PC-3 (cell line): Measurements from ENCODE around the gene SLC8A1. TPM values are rescaled to one million over a fixed set of nuclear protein-coding genes. Genes with fewer than 3 reads are reported as not detected.
A peak's percentile ranks its signal among the peaks of the same experiment; 100 is the strongest.

ENCODE experiments used
- ATAC-seq: fragments of 200-7000 bp; cut with Tn5 transposase; 2 replicates; pipeline ENCODE4 v1.9.1; 2020; ENCODE audit warnings: mild to moderate bottlenecking, moderate library complexity
- BruUV-seq: library from RNA; stranded (reverse); fragments of 400-500 nt; replicated peaks from 2 replicates; lab custom pipeline; 2021; lab: Mats Ljungman, UMichigan
- CTCF ChIA-PET: fragments of 300-600 bp; sonication (Branson Sonifier 250); formaldehyde crosslinking; loops from one replicate; lab custom pipeline; 2022; ENCODE audit warnings: antibody characterized with exemption; lab: Charles Lee
- POLR2A ChIA-PET: fragments of 300-600 bp; sonication (Branson Sonifier 250); formaldehyde crosslinking; loops from one replicate; lab custom pipeline; 2022; ENCODE audit warnings: antibody characterized with exemption; ENCODE audit not compliant: unreplicated experiment; lab: Charles Lee
- DNase-seq: peaks from one replicate; pipeline ENCODE4 v3.0.0-alpha.2; 2015
- H2AFZ ChIP-seq: fragments of 300-600 bp; sonication (generic); 2 replicates; pipeline ENCODE4 v1.6.0; 2016; ENCODE audit warnings: antibody characterized with exemption, low read length
- H3F3A ChIP-seq: fragments of 300-600 bp; sonication (generic); one replicate; pipeline ENCODE4 v1.6.0; 2017; ENCODE audit warnings: antibody characterized with exemption, low read length, control low read depth, mild to moderate bottlenecking; ENCODE audit not compliant: unreplicated experiment
- H3K27ac ChIP-seq: fragments of 300-600 bp; sonication (generic); 2 replicates; pipeline ENCODE4 v1.5.1; 2016; ENCODE audit warnings: mild to moderate bottlenecking, low read length
- H3K27me3 ChIP-seq: fragments of 300-600 bp; sonication (generic); 2 replicates; pipeline ENCODE4 v1.6.1; 2016; ENCODE audit warnings: low read length, mixed read lengths
- H3K36me3 ChIP-seq: fragments of 300-600 bp; sonication (generic); 2 replicates; pipeline ENCODE4 v1.6.1; 2016; ENCODE audit warnings: low read depth, mixed run types, low read length, mixed read lengths
- H3K4me1 ChIP-seq: fragments of 300-600 bp; sonication (generic); 2 replicates; pipeline ENCODE4 v1.5.1; 2016; ENCODE audit warnings: low read length; ENCODE audit not compliant: insufficient read depth
- H3K4me2 ChIP-seq: fragments of 300-600 bp; sonication (generic); 2 replicates; pipeline ENCODE4 v1.6.0; 2016; ENCODE audit warnings: low read length
- H3K4me3 ChIP-seq: fragments of 300-600 bp; sonication (generic); 2 replicates; pipeline ENCODE4 v1.5.1; 2016; ENCODE audit warnings: mild to moderate bottlenecking, low read length, mixed read lengths
- H3K79me2 ChIP-seq: fragments of 300-600 bp; sonication (generic); 2 replicates; pipeline ENCODE4 v1.6.1; 2017; ENCODE audit warnings: low read length, mixed read lengths
- H3K9ac ChIP-seq: fragments of 300-600 bp; sonication (generic); 2 replicates; pipeline ENCODE4 v1.6.0; 2016; ENCODE audit warnings: mild to moderate bottlenecking, low read length
- H3K9me2 ChIP-seq: fragments of 300-600 bp; sonication (generic); replicated peaks from 2 replicates; pipeline ENCODE4 v1.6.1; 2016; ENCODE audit warnings: mixed run types, low read length, mixed read lengths
- H3K9me3 ChIP-seq: fragments of 300-600 bp; sonication (generic); 2 replicates; pipeline ENCODE4 v1.6.1; 2016; ENCODE audit warnings: low read length, mixed read lengths
- H4K20me1 ChIP-seq: fragments of 300-600 bp; sonication (generic); 2 replicates; pipeline ENCODE4 v1.6.1; 2016; ENCODE audit warnings: low read length, mixed read lengths
- EZH2 ChIP-seq: fragments of 300-600 bp; sonication (generic); IDR thresholded peaks from one replicate; pipeline ENCODE4 v1.6.1; 2017; ENCODE audit warnings: antibody characterized with exemption, mild to moderate bottlenecking, low read length; ENCODE audit not compliant: unreplicated experiment
- EZH2phosphoT487 ChIP-seq: fragments of 300-600 bp; sonication (generic); IDR thresholded peaks from 2 replicates; pipeline ENCODE4 v1.6.1; 2018; ENCODE audit warnings: mild to moderate bottlenecking, antibody characterized with exemption, low read length, borderline replicate concordance
- intact Hi-C: fragments of 100-400 bp; cut with micrococcal nuclease; formaldehyde crosslinking; loops from 2 replicates; pipeline ENCODE4 v1.9.0; 2023
- total RNA-seq: library from RNA; depleted of rRNA; stranded (reverse); fragments of >200 nt; gene quantifications from 2 replicates; pipeline ENCODE4 v1.2.3, GENCODE V29; 2014
- TF ChIP-seq, protein P1 (sequence below): fragments of 300-600 bp; sonication (generic); conservative IDR thresholded peaks from 2 replicates; pipeline ENCODE4 v1.5.1; 2017; ENCODE audit warnings: antibody characterized with exemption, low read depth, mild to moderate bottlenecking, low read length

SLC8A1 gene
- total RNA-seq, 1 experiment from 2014 or later = 1.3 TPM

DNA sequence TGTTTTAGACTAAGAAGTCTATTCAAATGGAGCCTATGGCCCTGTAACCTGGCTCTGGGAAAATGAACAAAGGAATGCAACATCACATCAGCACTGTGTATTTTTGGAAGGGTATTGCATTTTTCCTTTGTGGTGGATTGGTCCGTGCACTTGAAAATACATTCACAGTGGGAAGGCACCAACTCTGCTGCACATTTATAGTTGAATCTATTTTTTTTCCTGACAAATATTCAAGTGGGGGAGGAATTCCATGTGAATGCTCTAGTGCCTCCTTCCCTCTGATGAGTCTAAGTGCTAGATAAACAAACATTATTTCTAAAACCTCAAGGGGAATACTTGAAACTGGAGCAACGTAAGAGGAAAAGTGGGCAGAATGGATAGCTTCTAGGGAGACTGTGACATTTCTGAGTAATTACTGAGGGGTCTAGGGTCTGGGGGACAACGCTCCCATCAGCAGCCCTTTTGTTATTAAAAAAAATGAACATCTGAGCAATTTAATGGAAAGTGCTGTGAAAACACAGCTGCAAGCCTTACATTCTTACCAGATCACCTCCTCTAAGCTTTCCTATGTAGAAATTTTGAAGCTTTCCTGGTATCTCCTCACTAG is 208.2 kb downstream of the SLC8A1 start:
- Histone ChIP-seq H3K9ac (no peak overlapping the region), H3K4me1 (no peaks in the 10 kb centered on the region), H3K27me3 (no peaks in the 10 kb centered on the region), H2AFZ (no peak overlapping the region), H3K9me2 (no peaks in the 10 kb centered on the region), H3K9me3 (no peaks in the 10 kb centered on the region), H4K20me1 (no peaks in the 10 kb centered on the region), H3K4me3 (no peak overlapping the region), H3K27ac (no peak overlapping the region), H3F3A (no peaks in the 10 kb centered on the region), H3K36me3 (no peaks in the 10 kb centered on the region), H3K79me2 (no peaks in the 10 kb centered on the region), H3K4me2 (no peak overlapping the region)
- intact Hi-C loops = loop anchor here (2.0 kb wide), 2 partner anchors 331 to 517 kb away; no protein-coding TSS in a partner anchor
- no TSS peak for BruUV-seq
- TF ChIP-seq EZH2phosphoT487 (no peak), EZH2 (no peak)
- TF ChIP-seq, protein P1, sequence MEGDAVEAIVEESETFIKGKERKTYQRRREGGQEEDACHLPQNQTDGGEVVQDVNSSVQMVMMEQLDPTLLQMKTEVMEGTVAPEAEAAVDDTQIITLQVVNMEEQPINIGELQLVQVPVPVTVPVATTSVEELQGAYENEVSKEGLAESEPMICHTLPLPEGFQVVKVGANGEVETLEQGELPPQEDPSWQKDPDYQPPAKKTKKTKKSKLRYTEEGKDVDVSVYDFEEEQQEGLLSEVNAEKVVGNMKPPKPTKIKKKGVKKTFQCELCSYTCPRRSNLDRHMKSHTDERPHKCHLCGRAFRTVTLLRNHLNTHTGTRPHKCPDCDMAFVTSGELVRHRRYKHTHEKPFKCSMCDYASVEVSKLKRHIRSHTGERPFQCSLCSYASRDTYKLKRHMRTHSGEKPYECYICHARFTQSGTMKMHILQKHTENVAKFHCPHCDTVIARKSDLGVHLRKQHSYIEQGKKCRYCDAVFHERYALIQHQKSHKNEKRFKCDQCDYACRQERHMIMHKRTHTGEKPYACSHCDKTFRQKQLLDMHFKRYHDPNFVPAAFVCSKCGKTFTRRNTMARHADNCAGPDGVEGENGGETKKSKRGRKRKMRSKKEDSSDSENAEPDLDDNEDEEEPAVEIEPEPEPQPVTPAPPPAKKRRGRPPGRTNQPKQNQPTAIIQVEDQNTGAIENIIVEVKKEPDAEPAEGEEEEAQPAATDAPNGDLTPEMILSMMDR = no peak
- ChIA-PET POLR2A (interaction anchor here (0.6 kb wide), 1 partner anchor 74 kb away, joined by 9 read pairs; no protein-coding TSS in a partner anchor), CTCF (interaction anchor here (0.6 to 1.4 kb wide), 3 partner anchors 119 to 415 kb away, joined by 8 to 18 read pairs (median 9); no protein-coding TSS in a partner anchor)
- no peak for DNase-seq
- no peak for ATAC-seq

DNA sequence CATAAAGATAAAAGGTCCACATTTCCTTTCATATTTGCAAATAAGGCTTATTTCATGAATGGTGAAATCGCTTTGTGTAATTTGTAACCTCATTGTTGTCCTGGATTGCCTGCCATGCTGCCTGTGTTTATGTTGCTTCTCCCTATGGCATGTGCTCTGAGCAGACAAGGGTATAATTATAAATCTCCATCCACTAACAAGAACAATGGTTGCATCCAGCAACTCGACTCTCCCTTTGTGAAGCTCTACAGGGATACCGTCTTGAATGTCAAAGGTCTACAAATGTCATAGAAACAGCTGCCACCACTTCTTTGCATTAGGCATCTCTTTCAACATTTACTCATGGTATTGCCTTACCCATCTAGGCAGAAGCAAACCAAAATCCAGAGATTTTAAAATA is 209.6 kb downstream of the SLC8A1 start:
- no peak overlapping the region for H2AFZ ChIP-seq
- H4K20me1 ChIP-seq = no peaks in the 10 kb centered on the region
- intact Hi-C loops = no loop called here
- ATAC-seq (no peak), DNase-seq (no peak)
- H3K9me2 ChIP-seq = no peaks in the 10 kb centered on the region
- H3K4me2 ChIP-seq = no peak overlapping the region
- ChIA-PET POLR2A (no interaction called here), CTCF (no interaction called here)
- no peaks in the 10 kb centered on the region for H3K27me3 ChIP-seq
- no peaks in the 10 kb centered on the region for H3K4me1 ChIP-seq
- H3K36me3 ChIP-seq = no peaks in the 10 kb centered on the region
- H3K27ac ChIP-seq = no peak overlapping the region
- no TSS peak for BruUV-seq
- TF ChIP-seq, protein P1 = no peak
- TF ChIP-seq EZH2phosphoT487 (no peak), EZH2 (no peak)
- H3K79me2 ChIP-seq = no peaks in the 10 kb centered on the region
- H3K4me3 ChIP-seq = no peak overlapping the region
- H3F3A ChIP-seq = no peaks in the 10 kb centered on the region
- no peak overlapping the region for H3K9ac ChIP-seq
- H3K9me3 ChIP-seq = no peaks in the 10 kb centered on the region

DNA sequence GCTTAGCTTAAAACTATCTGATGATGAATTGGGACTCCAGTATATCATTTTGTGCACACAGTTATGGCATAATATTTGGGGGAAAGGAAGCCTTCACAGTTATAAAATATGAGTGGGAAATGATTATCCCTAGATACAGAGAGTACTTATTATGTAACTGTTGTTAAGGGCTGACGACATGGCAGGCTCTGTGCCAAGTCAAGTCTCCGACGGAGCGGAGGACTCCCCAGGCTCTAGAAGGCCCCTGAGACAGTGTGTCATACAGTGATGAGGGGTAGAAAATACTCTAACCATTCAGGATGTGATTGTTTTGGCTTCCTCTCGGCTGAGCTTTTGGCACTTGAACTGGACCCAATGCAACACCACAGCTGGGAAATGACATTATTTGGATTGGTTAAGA is 211.8 kb downstream of the SLC8A1 start:
- ChIA-PET CTCF (interaction anchor here (0.9 kb wide), 1 partner anchor 327 kb away, joined by 4 read pairs; no protein-coding TSS in a partner anchor), POLR2A (no interaction called here)
- DNase-seq (peak; percentile 9), ATAC-seq (no peak)
- no peak overlapping the region for H3K9ac ChIP-seq
- H3K27ac ChIP-seq = no peak overlapping the region
- no peak overlapping the region for H2AFZ ChIP-seq
- no peaks in the 10 kb centered on the region for H3F3A ChIP-seq
- no peaks in the 10 kb centered on the region for H4K20me1 ChIP-seq
- H3K4me1 ChIP-seq = no peaks in the 10 kb centered on the region
- H3K9me2 ChIP-seq = no peaks in the 10 kb centered on the region
- intact Hi-C loops = no loop called here
- no peaks in the 10 kb centered on the region for H3K27me3 ChIP-seq
- H3K9me3 ChIP-seq = no peaks in the 10 kb centered on the region
- H3K79me2 ChIP-seq = no peaks in the 10 kb centered on the region
- no peak overlapping the region for H3K4me3 ChIP-seq
- no peaks in the 10 kb centered on the region for H3K36me3 ChIP-seq
- no peak overlapping the region for H3K4me2 ChIP-seq
- no TSS peak for BruUV-seq
- no peak for TF ChIP-seq EZH2phosphoT487
- no peak for TF ChIP-seq EZH2
- TF ChIP-seq, protein P1 = no peak
